ENCODE results near the gene PLK4.
A peak's percentile ranks its signal among the peaks of the same experiment; 100 is the strongest.

Gene PLK4

GRCh38 chr4:127870281-127870680, 10.4 kb upstream of the PLK4 start:
- DNase-seq (ENCODE audit: low spot score) = no peak
- CTCF ChIA-PET = no interaction called here
- POLR2A ChIA-PET (ENCODE audit: low non-redundant PET) = no interaction called here
- no peak overlapping the region for H3K27ac ChIP-seq
- no peak for TF ChIP-seq CTCF (conservative IDR thresholded peaks at IDR 0.05; ENCODE audit: low read depth)

GRCh38 chr4:127870688-127871087, 10.0 kb upstream of the PLK4 start:
- CTCF ChIA-PET = no interaction called here
- no peak overlapping the region for H3K27ac ChIP-seq
- no peak for TF ChIP-seq CTCF (conservative IDR thresholded peaks at IDR 0.05; ENCODE audit: low read depth)
- DNase-seq (ENCODE audit: low spot score) = peak; percentile 57
- POLR2A ChIA-PET (ENCODE audit: low non-redundant PET) = no interaction called here

GRCh38 chr4:127875791-127876190, 4.9 kb upstream of the PLK4 start:
- no peak for DNase-seq (ENCODE audit: low spot score)
- ChIA-PET CTCF (no interaction called here), POLR2A (ENCODE audit: low non-redundant PET) (no interaction called here)
- no peak overlapping the region for H3K27ac ChIP-seq
- TF ChIP-seq CTCF (conservative IDR thresholded peaks at IDR 0.05; ENCODE audit: low read depth) = no peak

- no peak for TF ChIP-seq CTCF (conservative IDR thresholded peaks at IDR 0.05; ENCODE audit: low read depth)
- ChIA-PET POLR2A (ENCODE audit: low non-redundant PET) (no interaction called here), CTCF (interaction anchor here (0.8 kb wide), 1 partner anchor 84 kb away, joined by 3 read pairs; the partner anchor contains the start of genes ABHD18 and MFSD8)
- H3K27ac ChIP-seq = peak overlapping the region; percentile 89
- no peak for DNase-seq (ENCODE audit: low spot score)
Measured at GRCh38 chr4:127881563-127881864, 821 bp downstream of the PLK4 start.

- no peak for DNase-seq (ENCODE audit: low spot score)
- CTCF ChIA-PET = interaction anchor here (1.3 kb wide), 1 partner anchor 18 kb away, joined by 8 read pairs; no protein-coding TSS in a partner anchor
- H3K27ac ChIP-seq = no peak overlapping the region
- TF ChIP-seq CTCF (conservative IDR thresholded peaks at IDR 0.05; ENCODE audit: low read depth) = no peak
- POLR2A ChIA-PET (ENCODE audit: low non-redundant PET) = no interaction called here
Measured at GRCh38 chr4:127888559-127888958, 7.9 kb downstream of the PLK4 start.

- CTCF ChIA-PET = interaction anchor here (0.6 kb wide), 1 partner anchor 37 kb away, joined by 3 read pairs; no protein-coding TSS in a partner anchor
- DNase-seq (ENCODE audit: low spot score) = no peak
- POLR2A ChIA-PET (ENCODE audit: low non-redundant PET) = no interaction called here
- H3K27ac ChIP-seq = no peak overlapping the region
- TF ChIP-seq CTCF (conservative IDR thresholded peaks at IDR 0.05; ENCODE audit: low read depth) = no peak
Measured at GRCh38 chr4:127889903-127890302, 9.2 kb downstream of the PLK4 start.

GRCh38 chr4:127896069-127896468, 15.4 kb downstream of the PLK4 start:
- CTCF ChIA-PET = no interaction called here
- POLR2A ChIA-PET (ENCODE audit: low non-redundant PET) = no interaction called here
- H3K27ac ChIP-seq = no peak overlapping the region
- no peak for DNase-seq (ENCODE audit: low spot score)
- TF ChIP-seq CTCF (conservative IDR thresholded peaks at IDR 0.05; ENCODE audit: low read depth) = no peak
